Liver (tissue), 9 donors: Measurements from ENCODE around the gene TPRN. TPM values are rescaled to one million over a fixed set of nuclear protein-coding genes. Genes with fewer than 3 reads are reported as not detected.
A peak's percentile ranks its signal among the peaks of the same experiment; 100 is the strongest.

Experiments used
- DNase-seq: peaks from one replicate; pipeline ENCODE4 v3.0.0-alpha.2; 2017; ENCODE audit warnings: low spot score
- H3K27ac ChIP-seq, 2 donors: one replicate each; pipeline ENCODE4 v1.7.0; 2013; ENCODE audit warnings: inconsistent platforms in 2 of 2, low read length in 2 of 2, control low read depth in 1 of 2, low read depth in 1 of 2, mild to moderate bottlenecking in 1 of 2
- H3K27me3 ChIP-seq, 4 donors: one replicate each; pipeline versions ENCODE4 v1.6.1 to v1.7.0; 2013; ENCODE audit warnings: low read length in 3 of 4, inconsistent platforms in 1 of 4, mild to moderate bottlenecking in 1 of 4, moderate library complexity in 1 of 4; ENCODE audit not compliant: control insufficient read depth in 4 of 4, insufficient read depth in 4 of 4
- H3K36me3 ChIP-seq, 4 donors: one replicate each; pipeline versions ENCODE4 v1.6.1 to v1.7.0; 2013; ENCODE audit warnings: low read length in 3 of 4, mild to moderate bottlenecking in 3 of 4, low read depth in 1 of 4, moderate library complexity in 1 of 4; ENCODE audit not compliant: control insufficient read depth in 4 of 4, insufficient read depth in 3 of 4
- H3K4me1 ChIP-seq, 4 donors: one replicate each; pipeline versions ENCODE4 v1.6.1 to v1.7.0; 2013; ENCODE audit warnings: low read length in 3 of 4, mild to moderate bottlenecking in 3 of 4, moderate library complexity in 1 of 4; ENCODE audit not compliant: control insufficient read depth in 4 of 4, insufficient read depth in 4 of 4
- H3K4me3 ChIP-seq, 3 donors: one replicate each; pipeline versions ENCODE4 v1.6.1 to v1.7.0; 2013; ENCODE audit warnings: low read length in 3 of 3, control low read depth in 1 of 3, low read depth in 1 of 3, mild to moderate bottlenecking in 1 of 3
- H3K9ac ChIP-seq, 2 donors: one replicate each; pipeline ENCODE4 v1.7.0; 2013; ENCODE audit warnings: low read length in 2 of 2, mild to moderate bottlenecking in 2 of 2, moderate library complexity in 2 of 2, control low read depth in 1 of 2, low read depth in 1 of 2
- H3K9me3 ChIP-seq, 4 donors: one replicate each; pipeline versions ENCODE4 v1.6.1 to v1.7.0; 2013; ENCODE audit warnings: low read length in 3 of 4; ENCODE audit not compliant: control insufficient read depth in 4 of 4
- ATF3 ChIP-seq: IDR thresholded peaks from 2 replicates; pipeline ENCODE4 v1.6.1; 2016; ENCODE audit warnings: antibody characterized with exemption
- CTCF ChIP-seq: fragments of 150-350 bp; IDR thresholded peaks from 2 replicates; pipeline ENCODE4 v1.5.1; 2017; ENCODE audit warnings: improper control_type of control experiment, low read depth, low read length; ENCODE audit not compliant: missing input control
- GABPA ChIP-seq, 2 donors: IDR thresholded peaks in 1 of 2; conservative IDR thresholded peaks in 1 of 2; 2 replicates each; pipeline ENCODE4 v1.6.1; 2016; ENCODE audit warnings: antibody characterized with exemption in 2 of 2, mild to moderate bottlenecking in 1 of 2, moderate library complexity in 1 of 2
- NR2F2 ChIP-seq: IDR thresholded peaks from 2 replicates; pipeline ENCODE4 v1.6.1; 2016; ENCODE audit warnings: antibody characterized with exemption
- REST ChIP-seq: IDR thresholded peaks from 2 replicates; pipeline ENCODE4 v1.6.1; 2016; ENCODE audit warnings: antibody characterized with exemption, mild to moderate bottlenecking
- ZBTB33 ChIP-seq: IDR thresholded peaks from 2 replicates; pipeline ENCODE4 v1.6.1; 2016; ENCODE audit warnings: antibody characterized with exemption
- WGBS: extraction: QIAGEN DNeasy Blood & Tissue Kit; methylation state at CpG from one replicate; pipeline ENCODE4 v1.1.7; 2013; 5-methylcytosine and 5-hydroxymethylcytosine counted together
- polyA plus RNA-seq, 2 donors: library from polyadenylated mRNA; stranded (reverse) in 1 of 2; unstranded in 1 of 2; fragments of 200-250 nt in 1 of 2; fragments of >200 nt in 1 of 2; fragmentation: Nextera tagmentation in 1 of 2; extraction: Ambion mirVana in 1 of 2; gene quantifications; one replicate each; pipeline versions ENCODE4 v1.2.1 to v1.2.3, GENCODE V29; 2013 to 2015
- total RNA-seq, 2 donors: library from RNA; depleted of rRNA; stranded (reverse); fragments of >200 nt; gene quantifications; one replicate each; pipeline ENCODE4 v1.2.3, GENCODE V29; 2014
- donor health status: healthy.
- donor health status: healthy.
- donor health status: healthy.
- donor health status: healthy.
- donor health status: healthy.

TPRN gene
- total and polyA plus RNA-seq, 4 donors: 5.4 to 20.1 (median 11.1) TPM

- Histone ChIP-seq H3K27ac (no peak overlapping the region), H3K9ac (no peak overlapping the region), H3K4me3 (no peak overlapping the region), H3K27me3 (peaks cover 2 to 26% (median 14%) of the 10 kb centered on the region in 4 donors), H3K4me1 (peaks cover 2 to 15% (median 7%) of the 10 kb centered on the region in 4 donors), H3K9me3 (no peaks in the 10 kb centered on the region), H3K36me3 (no peaks in the 10 kb centered on the region)
- no peak for DNase-seq
- 34% methylated on average over 26 of the region's 26 CpGs for WGBS
- no peak for TF ChIP-seq REST
- TF ChIP-seq GABPA (IDR thresholded peaks at IDR 0.05 in 1 of 2, conservative IDR thresholded peaks at IDR 0.05 in 1 of 2): no peak
These were observed 37.2 kb downstream of the TPRN start for GRCh38 chr9:137163365-137163715.

GRCh38 chr9:137162505-137163364 lies 37.8 kb downstream of the TPRN start:
- no peak overlapping the region for H3K9ac ChIP-seq
- no peak overlapping the region for H3K27ac ChIP-seq
- no peaks in the 10 kb centered on the region for H3K36me3 ChIP-seq
- 10% methylated on average over 74 of the region's 74 CpGs for WGBS
- TF ChIP-seq CTCF (peak; percentile 23), GABPA (IDR thresholded peaks at IDR 0.05 in 1 of 2, conservative IDR thresholded peaks at IDR 0.05 in 1 of 2) (no peak)
- no peak overlapping the region for H3K4me3 ChIP-seq
- H3K27me3 ChIP-seq: peaks cover 4 to 21% (median 14%) of the 10 kb centered on the region in 4 donors
- H3K9me3 ChIP-seq: no peaks in the 10 kb centered on the region
- H3K4me1 ChIP-seq: peaks cover 0 to 9% (median 4%) of the 10 kb centered on the region in 4 donors
- no peak for DNase-seq

- no peak for TF ChIP-seq ATF3
- TF ChIP-seq ZBTB33: no peak
- no peak for TF ChIP-seq NR2F2
- 9% methylated on average over 70 of the region's 71 CpGs for WGBS
- no peak for DNase-seq
- Histone ChIP-seq H3K27me3 (peaks cover 9 to 15% (median 14%) of the 10 kb centered on the region in 4 donors), H3K36me3 (no peaks in the 10 kb centered on the region), H3K9me3 (no peaks in the 10 kb centered on the region), H3K4me1 (peaks cover 0 to 9% (median 3%) of the 10 kb centered on the region in 4 donors), H3K9ac (no peak overlapping the region), H3K27ac (no peak overlapping the region), H3K4me3 (no peak overlapping the region)
These were observed 38.7 kb downstream of the TPRN start for GRCh38 chr9:137161558-137162486.
